Activated CD4-positive, alpha-beta T cell treated with anti-CD3 and anti-CD28 coated beads for 48 hours (primary cell): ENCODE measurements around the gene RASL10A.
A peak's percentile ranks its signal among the peaks of the same experiment; 100 is the strongest.

Experiments used
- DNase-seq: peaks from one replicate; pipeline ENCODE4 v3.0.0-alpha.2; 2020

Gene RASL10A

GRCh38 chr22:29301716-29302401 is 13.6 kb downstream of the RASL10A start:
- DNase-seq: no peak

DNA sequence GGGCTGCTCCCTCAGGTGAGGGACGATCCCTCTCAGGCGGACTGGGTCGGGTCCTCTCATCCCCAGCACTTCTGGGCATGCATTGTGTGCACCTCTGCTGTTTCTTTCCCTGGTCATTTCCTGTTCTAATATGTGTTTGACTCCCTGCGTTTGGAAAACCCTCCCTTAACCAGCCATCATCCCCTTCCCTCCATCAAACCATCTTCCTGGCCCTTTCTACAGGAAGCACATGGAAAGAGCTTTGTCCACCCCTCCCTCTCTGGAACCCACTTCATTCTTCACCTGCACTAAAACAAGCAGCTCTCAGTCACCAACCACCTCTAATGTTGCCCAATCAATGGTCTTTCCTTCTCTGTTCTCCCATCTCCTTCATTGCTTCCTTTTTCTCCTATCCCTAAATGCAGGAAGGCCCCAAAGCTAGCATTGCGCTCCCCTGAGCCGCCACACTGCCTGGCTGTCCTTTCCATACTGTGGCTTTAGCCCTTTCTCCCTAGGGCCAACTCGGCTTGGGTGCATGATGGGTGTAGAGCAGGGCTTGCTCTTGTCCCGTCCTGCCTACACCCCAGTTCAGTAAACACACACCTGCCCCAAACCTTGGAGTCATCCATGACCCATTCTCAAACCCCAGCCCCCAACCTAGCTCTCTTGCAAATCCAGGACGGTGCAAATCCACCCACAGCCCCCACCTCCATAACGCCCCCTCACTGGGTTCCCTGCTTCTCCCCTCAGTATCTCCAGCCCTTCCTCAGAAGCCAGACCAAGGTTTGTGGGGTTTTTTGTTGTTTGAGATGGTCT is 14.5 kb downstream of the RASL10A start:
- DNase-seq: no peak

DNA sequence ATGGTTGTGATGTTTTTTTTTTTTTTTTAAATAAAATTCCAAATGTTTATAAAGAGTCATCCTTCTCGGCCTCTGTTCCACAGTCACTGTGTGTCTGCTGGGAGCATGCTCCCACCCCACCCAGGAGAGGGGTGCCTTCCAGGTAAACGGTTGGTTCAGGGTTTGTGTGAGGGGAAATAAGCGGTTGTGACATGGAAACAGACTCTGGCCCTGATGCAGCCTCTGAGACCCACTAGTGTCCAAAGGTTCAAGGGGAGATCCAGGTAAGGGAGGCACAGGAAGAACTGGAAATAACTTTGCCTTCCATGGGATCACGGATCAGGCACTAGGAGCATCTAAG is 15.1 kb downstream of the RASL10A start:
- no peak for DNase-seq

GRCh38 chr22:29299136-29299900 is 16.2 kb downstream of the RASL10A start:
- no peak for DNase-seq

DNA sequence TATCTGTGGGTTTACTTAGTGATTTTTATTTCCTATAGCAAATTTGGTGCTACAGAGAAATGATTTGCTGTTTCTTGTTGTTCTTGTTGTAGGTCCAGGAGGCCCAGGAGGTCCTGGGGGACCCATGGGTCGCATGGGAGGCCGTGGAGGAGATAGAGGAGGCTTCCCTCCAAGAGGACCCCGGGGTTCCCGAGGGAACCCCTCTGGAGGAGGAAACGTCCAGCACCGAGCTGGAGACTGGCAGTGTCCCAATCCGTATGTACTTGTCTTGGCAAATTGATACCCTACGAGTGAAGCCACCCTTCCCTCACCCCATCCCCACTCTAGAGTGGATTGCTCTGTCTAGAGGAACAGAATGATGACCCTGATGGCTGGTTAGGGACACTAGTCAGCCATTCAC is 16.9 kb downstream of the RASL10A start:
- no peak for DNase-seq

- no peak for DNase-seq
Measured at GRCh38 chr22:29292379-29292778, 23.1 kb downstream of the RASL10A start.

DNA sequence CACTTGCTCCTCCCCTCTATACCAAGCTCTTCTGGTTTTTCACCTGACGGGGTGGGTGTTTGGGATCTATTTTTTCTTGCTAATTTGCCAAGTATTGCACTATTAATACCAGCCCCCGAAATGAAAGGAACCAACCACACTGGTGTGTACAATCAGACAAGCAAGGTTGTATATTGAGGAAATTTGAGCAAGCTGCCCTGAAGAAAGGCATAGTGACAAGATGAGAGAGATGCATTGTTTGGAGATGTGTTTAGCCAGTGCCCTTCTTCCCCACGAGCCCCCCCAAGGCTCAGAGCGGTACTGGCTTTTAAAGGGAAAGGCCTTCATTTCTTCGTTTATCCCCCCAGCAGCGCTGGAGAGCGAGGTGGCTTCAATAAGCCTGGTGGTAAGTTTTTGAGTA is 24.3 kb downstream of the RASL10A start:
- no peak for DNase-seq

DNA sequence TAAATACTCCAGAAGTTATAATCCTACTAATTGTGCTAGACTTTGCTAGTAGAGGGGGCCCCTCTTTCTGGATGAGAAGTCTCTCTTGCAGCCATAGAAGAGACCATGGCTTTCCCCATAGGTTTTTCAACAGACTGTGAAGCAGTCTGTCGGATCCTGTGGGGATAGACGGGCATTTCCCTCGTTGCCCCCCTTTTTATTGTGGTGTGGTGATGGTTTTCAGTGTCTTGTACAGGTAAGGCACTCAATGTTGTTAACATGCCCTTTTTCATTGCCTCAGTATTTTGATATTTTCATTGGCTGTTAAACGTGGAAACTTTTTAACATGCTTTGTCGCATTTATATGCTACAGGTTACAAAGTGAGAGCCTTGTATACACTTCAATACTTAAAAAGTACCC is 25.4 kb downstream of the RASL10A start:
- no peak for DNase-seq

GRCh38 chr22:29288837-29289236 is 26.7 kb downstream of the RASL10A start:
- no peak for DNase-seq

GRCh38 chr22:29284196-29284595 is 31.3 kb downstream of the RASL10A start:
- DNase-seq: no peak

GRCh38 chr22:29277927-29278326 is 37.6 kb downstream of the RASL10A start:
- no peak for DNase-seq

DNA sequence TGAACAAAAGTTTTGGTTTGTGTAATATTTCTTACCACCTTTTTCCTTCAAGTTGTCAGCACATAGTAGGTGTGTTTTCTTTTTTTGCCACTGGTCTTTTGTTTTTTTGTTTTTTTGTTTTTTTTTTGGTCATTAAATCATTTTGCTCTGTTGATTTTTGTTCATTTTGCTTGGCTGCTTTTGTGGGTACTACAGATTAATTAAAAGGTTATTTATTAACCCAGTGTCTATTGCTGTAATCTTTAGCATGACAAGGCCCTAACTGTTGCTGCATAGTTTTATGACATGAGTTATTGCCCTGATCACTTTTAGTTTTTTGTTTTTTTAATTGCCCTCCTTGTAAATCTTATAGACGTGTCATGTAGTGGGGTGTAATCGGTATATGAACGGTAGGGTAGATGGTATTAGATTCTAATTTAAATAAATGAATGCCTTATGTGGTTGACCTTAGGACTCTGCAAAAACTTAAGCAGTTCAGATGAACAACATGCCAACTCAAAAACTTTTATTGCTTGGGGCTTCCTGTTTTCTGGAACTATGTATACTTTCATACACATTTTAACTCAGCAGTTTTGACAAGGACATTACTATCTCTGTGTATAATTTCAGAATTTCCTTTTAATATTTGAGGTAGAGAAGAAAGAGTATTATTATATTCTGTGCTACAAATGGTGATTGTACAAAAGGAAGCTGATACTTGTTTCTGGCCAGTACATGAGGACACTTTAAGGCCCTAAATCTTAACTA is 39.5 kb downstream of the RASL10A start:
- DNase-seq: no peak

GRCh38 chr22:29275167-29275566 is 40.3 kb downstream of the RASL10A start:
- DNase-seq: no peak

GRCh38 chr22:29272624-29273023 is 42.9 kb downstream of the RASL10A start:
- DNase-seq: no peak

- no peak for DNase-seq
Measured at GRCh38 chr22:29270475-29271271, 44.8 kb downstream of the RASL10A start.

GRCh38 chr22:29269731-29270474 is 45.6 kb downstream of the RASL10A start:
- no peak for DNase-seq

GRCh38 chr22:29269230-29269604 is 46.3 kb downstream of the RASL10A start:
- no peak for DNase-seq

- DNase-seq: peak; percentile 48
Measured at GRCh38 chr22:29268511-29269229, 46.8 kb downstream of the RASL10A start.

GRCh38 chr22:29267858-29268510 is 47.5 kb downstream of the RASL10A start, which contains the start of the genes EWSR1 and RHBDD3:
EWSR1 (plus strand) TSS chr22:29268268; CDS start chr22:29268337, 69 bp downstream.
RHBDD3 (minus strand) TSS chr22:29267981; CDS start chr22:29265626, 2,355 bp downstream.
- peak; percentile 97 for DNase-seq

GRCh38 chr22:29267462-29267857 is 48.0 kb downstream of the RASL10A start:
- DNase-seq: no peak
